ENCODE results near the gene HNRNPL. TPM values are rescaled to one million over a fixed set of nuclear protein-coding genes. Genes with fewer than 3 reads are reported as not detected.
"Not testable (repeated sequence)": the region's sequence is repeated elsewhere in the genome, so short reads cannot be mapped to it uniquely, and the experiment has no call there.

The HNRNPL gene
- total RNA-seq, 2 experiments from 2014 or later = 777 to 829 TPM

DNA sequence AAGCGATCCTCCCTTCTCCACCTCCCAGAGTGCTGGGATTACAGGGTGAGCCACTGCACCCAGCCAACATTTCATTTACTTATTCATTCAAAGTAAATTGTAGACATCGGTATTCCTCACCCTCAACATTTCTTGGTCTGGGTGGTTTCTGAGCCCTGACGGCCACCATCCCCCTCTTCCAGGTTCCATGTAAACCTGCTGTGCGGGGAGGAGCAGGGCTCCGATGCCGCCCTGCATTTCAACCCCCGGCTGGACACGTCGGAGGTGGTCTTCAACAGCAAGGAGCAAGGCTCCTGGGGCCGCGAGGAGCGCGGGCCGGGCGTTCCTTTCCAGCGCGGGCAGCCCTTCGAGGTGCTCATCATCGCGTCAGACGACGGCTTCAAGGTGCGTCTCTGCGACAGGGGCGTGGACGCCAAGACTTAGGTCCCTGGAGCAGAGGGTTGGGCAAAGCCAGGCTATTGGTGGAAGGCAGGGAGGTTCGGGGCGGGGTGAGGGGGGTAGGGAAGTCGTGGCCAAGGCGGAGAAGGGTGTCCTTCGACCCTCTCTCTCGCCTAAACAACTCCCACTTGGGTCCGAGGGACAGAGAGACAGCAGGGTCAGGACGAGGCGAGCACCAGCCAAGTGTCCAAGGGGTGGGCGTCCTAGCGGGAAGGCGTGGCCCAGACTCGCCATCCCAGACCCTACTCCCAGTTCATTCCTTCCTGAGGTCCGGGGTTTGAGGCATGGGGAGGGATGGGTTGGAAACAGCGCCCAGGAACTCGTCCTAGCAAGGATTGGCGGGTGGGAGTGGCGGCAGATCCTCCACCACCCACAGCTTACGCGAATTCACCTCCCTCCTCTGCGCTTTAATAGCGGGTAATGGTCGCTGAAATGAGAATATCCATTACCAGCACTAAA lies 59.0 kb downstream of the HNRNPL start:
- DNase-seq; H3K27me3 Mint-ChIP-seq (ENCODE audit: low read depth); H3K27ac Mint-ChIP-seq; H3K36me3 Mint-ChIP-seq (ENCODE audit: low read depth); H3K4me1 Mint-ChIP-seq (ENCODE audit: low read depth); CTCF ChIA-PET; intact Hi-C loops (cut with micrococcal nuclease); H3K9me3 Mint-ChIP-seq; H3K4me3 Mint-ChIP-seq: not testable (repeated sequence)

DNA sequence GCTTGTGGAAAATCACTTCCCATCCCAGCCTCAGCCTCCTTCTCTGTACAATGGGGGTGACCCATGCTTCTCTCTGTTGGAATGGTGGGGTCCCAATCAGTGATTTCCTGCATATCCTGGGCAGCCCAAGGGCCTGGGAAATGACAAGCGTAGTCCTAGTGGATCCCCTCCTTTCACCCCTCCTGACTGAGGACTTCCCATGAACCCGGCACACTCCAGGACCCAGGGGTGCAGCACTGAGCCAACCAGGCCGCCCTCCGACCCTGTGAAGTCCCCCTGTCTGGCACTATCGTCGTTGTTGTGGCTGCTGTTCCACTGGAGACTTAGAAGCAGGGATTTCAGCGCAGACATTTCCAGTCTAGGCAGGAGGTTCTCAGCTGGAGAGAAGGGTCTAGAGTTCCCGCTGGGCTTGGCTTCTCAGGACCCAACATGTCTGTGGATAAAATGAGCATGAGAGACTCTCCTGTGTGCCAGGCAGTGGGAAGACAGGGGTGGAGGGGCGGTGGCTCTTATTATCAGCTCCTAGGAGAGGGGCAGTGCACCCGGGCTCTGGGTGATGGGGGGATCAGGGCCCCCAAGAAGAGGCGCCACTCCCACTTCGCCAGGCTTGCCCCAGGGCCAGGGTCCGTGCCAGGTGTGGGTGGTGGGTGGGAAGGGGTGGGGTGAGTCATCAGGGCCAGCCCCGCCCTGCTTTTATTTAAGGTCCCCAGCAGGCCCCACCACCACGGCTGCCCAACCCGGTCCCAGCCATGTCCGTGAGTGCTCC lies 61.1 kb downstream of the HNRNPL start, which contains the start of gene LGALS7B:
Gene LGALS7B, plus strand, starts transcription at position 723 of the 766 bp plus-strand sequence. Its CDS starts 27 bp downstream, at position 750.
- H3K4me1 Mint-ChIP-seq (ENCODE audit: low read depth) = peaks cover 2% of the 10 kb centered on the region
- no peaks in the 10 kb centered on the region for H3K36me3 Mint-ChIP-seq (ENCODE audit: low read depth)
- intact Hi-C loops (cut with micrococcal nuclease) = no loop called here
- H3K27ac Mint-ChIP-seq = no peak within 1 kb of the TSS
- H3K27me3 Mint-ChIP-seq (ENCODE audit: low read depth) = no peaks in the 10 kb centered on the region
- H3K9me3 Mint-ChIP-seq = no peaks in the 10 kb centered on the region
- DNase-seq = no peak
- CTCF ChIA-PET = no interaction called here
- no peak within 1 kb of the TSS for H3K4me3 Mint-ChIP-seq

DNA sequence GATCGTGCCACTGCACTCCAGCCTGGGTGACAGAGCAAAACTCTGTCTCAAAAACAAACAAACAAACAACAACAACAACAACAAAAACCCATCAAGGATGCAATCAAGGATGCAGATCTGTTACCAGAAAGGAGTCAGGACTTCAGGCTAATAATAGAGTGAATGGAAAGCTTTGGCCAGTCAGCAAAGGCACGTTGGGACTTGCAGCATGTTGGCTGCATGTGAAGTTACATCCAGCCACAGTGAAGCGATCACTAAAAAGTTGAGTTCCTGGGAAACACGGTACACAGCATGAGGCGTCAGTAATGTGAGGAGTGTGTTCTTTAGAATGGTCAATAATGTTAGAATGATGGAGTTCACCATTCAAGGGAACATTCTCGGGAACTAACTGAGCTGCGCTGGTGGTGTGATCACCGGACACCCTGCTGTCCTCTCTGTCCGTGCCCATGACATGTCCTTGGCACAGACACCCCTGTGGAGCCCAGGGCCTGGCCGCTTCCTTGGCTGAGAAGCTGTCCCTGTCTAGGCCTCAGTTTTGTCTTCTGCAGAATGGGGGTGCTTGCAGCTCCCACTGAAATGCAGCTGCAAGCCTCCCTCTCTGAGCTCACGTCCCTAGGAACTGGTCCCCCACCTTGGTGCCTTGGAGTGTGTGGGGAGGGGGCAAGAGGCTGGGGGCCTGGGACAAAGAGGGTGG lies 63.1 kb downstream of the HNRNPL start:
- Mint-ChIP-seq H3K27me3 (ENCODE audit: low read depth) (no peaks in the 10 kb centered on the region), H3K4me3 (no peak overlapping the region), H3K4me1 (ENCODE audit: low read depth) (no peaks in the 10 kb centered on the region), H3K27ac (no peak overlapping the region), H3K36me3 (ENCODE audit: low read depth) (no peaks in the 10 kb centered on the region), H3K9me3 (no peaks in the 10 kb centered on the region)
- no peak for DNase-seq
- intact Hi-C loops (cut with micrococcal nuclease) = no loop called here
- CTCF ChIA-PET = no interaction called here

Other genes starting within 250 kb of the HNRNPL start
- gene MAP4K1, start 232.0 kb downstream of the HNRNPL start, total RNA-seq = 100 to 1,000 TPM; 135 to 148 TPM
- 100 to 1,000 TPM; 299 to 324 TPM for gene EIF3K, start 230.8 kb downstream of the HNRNPL start, total RNA-seq
- 100 to 1,000 TPM; 117 to 119 TPM for gene ACTN4, start 202.3 kb downstream of the HNRNPL start, total RNA-seq
- 1 to 10 TPM; 1.9 to 2.2 TPM for gene CAPN12, start 105.5 kb downstream of the HNRNPL start, total RNA-seq
- gene LGALS7, start 76.5 kb downstream of the HNRNPL start, total RNA-seq = not detected
- gene LGALS7B, start 60.8 kb downstream of the HNRNPL start, total RNA-seq = not detected
- gene LGALS4, start 37.0 kb downstream of the HNRNPL start, total RNA-seq = not detected
- 100 to 1,000 TPM; 137 to 145 TPM for gene ECH1, start 18.2 kb downstream of the HNRNPL start, total RNA-seq
- 100 to 1,000 TPM; 107 to 117 TPM for gene RINL, start 28.3 kb upstream of the HNRNPL start, total RNA-seq
- 10 to 100 TPM; 18.2 to 19.6 TPM for gene SIRT2, start 49.6 kb upstream of the HNRNPL start, total RNA-seq
- gene NFKBIB, start 50.0 kb upstream of the HNRNPL start, total RNA-seq = 10 to 100 TPM; 47.2 to 52.7 TPM
- gene CCER2, start 62.2 kb upstream of the HNRNPL start, total RNA-seq = under 1 TPM; 0.26 to 0.44 TPM
- 10 to 100 TPM; 43.6 to 52.6 TPM for gene SARS2, start 80.8 kb upstream of the HNRNPL start, total RNA-seq
- gene MRPS12, start 81.0 kb upstream of the HNRNPL start, total RNA-seq = 10 to 100 TPM; 49.0 to 56.0 TPM
- under 1 TPM in 1 of 2 experiments, not detected in 1; 0.07 TPM for gene FBXO17, start 125.8 kb upstream of the HNRNPL start, total RNA-seq
- gene FBXO27, start 182.6 kb upstream of the HNRNPL start, total RNA-seq = 1 to 10 TPM; 1.0 to 1.8 TPM
- gene ACP7, start 234.4 kb upstream of the HNRNPL start, total RNA-seq = not detected

All from activated naive CD4-positive, alpha-beta T cell treated with anti-CD3 and anti-CD28 coated beads for 36 hours (primary cell).